Measurements from ENCODE around the gene TSPEAR.

DNA sequence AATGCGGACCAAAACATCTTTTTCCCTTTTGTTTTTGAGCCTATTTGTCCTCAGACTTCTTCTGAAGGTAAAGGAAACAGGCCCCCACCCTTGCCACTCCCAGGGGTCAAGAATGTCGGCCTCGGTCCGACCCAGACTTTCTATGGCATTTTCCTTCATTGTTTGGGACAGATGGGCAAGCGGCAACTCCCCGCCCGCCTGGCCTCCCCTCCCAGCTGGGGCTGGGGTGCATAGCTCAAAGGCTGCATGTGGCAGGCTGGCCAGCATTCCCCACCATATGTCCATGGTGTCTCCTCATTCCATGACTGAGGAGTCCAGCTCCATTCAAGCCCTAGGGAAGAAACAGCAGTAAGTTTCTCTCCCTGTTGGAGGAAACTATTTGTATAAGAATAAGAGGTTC lies 29.4 kb upstream of the TSPEAR start:
- TF ChIP-seq, protein P1, sequence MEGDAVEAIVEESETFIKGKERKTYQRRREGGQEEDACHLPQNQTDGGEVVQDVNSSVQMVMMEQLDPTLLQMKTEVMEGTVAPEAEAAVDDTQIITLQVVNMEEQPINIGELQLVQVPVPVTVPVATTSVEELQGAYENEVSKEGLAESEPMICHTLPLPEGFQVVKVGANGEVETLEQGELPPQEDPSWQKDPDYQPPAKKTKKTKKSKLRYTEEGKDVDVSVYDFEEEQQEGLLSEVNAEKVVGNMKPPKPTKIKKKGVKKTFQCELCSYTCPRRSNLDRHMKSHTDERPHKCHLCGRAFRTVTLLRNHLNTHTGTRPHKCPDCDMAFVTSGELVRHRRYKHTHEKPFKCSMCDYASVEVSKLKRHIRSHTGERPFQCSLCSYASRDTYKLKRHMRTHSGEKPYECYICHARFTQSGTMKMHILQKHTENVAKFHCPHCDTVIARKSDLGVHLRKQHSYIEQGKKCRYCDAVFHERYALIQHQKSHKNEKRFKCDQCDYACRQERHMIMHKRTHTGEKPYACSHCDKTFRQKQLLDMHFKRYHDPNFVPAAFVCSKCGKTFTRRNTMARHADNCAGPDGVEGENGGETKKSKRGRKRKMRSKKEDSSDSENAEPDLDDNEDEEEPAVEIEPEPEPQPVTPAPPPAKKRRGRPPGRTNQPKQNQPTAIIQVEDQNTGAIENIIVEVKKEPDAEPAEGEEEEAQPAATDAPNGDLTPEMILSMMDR (IDR thresholded peaks at IDR 0.05 in 2 of 3, conservative IDR thresholded peaks at IDR 0.05 in 1 of 3; ENCODE audit: insufficient read depth in 2 of 3, low read depth in 1 of 3, low read length in 3 of 3) = no peak
- TF ChIP-seq, protein P2, sequence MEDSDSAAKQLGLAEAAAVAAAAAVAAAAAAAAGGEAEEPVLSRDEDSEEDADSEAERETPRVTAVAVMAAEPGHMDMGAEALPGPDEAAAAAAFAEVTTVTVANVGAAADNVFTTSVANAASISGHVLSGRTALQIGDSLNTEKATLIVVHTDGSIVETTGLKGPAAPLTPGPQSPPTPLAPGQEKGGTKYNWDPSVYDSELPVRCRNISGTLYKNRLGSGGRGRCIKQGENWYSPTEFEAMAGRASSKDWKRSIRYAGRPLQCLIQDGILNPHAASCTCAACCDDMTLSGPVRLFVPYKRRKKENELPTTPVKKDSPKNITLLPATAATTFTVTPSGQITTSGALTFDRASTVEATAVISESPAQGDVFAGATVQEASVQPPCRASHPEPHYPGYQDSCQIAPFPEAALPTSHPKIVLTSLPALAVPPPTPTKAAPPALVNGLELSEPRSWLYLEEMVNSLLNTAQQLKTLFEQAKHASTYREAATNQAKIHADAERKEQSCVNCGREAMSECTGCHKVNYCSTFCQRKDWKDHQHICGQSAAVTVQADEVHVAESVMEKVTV (CRISPR knock-in tag; IDR thresholded peaks at IDR 0.05) = no peak
- TF ChIP-seq POLR2AphosphoS5 (IDR thresholded peaks at IDR 0.05; ENCODE audit: control insufficient read depth, insufficient read depth, low read depth, low read length) = no peak
- TF ChIP-seq ZBTB7A (IDR thresholded peaks at IDR 0.05; ENCODE audit: borderline replicate concordance, control insufficient read depth, low read depth, low read length) = no peak
- TF ChIP-seq, protein P3, sequence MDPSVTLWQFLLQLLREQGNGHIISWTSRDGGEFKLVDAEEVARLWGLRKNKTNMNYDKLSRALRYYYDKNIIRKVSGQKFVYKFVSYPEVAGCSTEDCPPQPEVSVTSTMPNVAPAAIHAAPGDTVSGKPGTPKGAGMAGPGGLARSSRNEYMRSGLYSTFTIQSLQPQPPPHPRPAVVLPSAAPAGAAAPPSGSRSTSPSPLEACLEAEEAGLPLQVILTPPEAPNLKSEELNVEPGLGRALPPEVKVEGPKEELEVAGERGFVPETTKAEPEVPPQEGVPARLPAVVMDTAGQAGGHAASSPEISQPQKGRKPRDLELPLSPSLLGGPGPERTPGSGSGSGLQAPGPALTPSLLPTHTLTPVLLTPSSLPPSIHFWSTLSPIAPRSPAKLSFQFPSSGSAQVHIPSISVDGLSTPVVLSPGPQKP (CRISPR knock-in tag; IDR thresholded peaks at IDR 0.05) = no peak
- TF ChIP-seq FOS (IDR thresholded peaks at IDR 0.05; ENCODE audit: extremely low read depth, insufficient read length) = no peak
- TF ChIP-seq, protein P4, sequence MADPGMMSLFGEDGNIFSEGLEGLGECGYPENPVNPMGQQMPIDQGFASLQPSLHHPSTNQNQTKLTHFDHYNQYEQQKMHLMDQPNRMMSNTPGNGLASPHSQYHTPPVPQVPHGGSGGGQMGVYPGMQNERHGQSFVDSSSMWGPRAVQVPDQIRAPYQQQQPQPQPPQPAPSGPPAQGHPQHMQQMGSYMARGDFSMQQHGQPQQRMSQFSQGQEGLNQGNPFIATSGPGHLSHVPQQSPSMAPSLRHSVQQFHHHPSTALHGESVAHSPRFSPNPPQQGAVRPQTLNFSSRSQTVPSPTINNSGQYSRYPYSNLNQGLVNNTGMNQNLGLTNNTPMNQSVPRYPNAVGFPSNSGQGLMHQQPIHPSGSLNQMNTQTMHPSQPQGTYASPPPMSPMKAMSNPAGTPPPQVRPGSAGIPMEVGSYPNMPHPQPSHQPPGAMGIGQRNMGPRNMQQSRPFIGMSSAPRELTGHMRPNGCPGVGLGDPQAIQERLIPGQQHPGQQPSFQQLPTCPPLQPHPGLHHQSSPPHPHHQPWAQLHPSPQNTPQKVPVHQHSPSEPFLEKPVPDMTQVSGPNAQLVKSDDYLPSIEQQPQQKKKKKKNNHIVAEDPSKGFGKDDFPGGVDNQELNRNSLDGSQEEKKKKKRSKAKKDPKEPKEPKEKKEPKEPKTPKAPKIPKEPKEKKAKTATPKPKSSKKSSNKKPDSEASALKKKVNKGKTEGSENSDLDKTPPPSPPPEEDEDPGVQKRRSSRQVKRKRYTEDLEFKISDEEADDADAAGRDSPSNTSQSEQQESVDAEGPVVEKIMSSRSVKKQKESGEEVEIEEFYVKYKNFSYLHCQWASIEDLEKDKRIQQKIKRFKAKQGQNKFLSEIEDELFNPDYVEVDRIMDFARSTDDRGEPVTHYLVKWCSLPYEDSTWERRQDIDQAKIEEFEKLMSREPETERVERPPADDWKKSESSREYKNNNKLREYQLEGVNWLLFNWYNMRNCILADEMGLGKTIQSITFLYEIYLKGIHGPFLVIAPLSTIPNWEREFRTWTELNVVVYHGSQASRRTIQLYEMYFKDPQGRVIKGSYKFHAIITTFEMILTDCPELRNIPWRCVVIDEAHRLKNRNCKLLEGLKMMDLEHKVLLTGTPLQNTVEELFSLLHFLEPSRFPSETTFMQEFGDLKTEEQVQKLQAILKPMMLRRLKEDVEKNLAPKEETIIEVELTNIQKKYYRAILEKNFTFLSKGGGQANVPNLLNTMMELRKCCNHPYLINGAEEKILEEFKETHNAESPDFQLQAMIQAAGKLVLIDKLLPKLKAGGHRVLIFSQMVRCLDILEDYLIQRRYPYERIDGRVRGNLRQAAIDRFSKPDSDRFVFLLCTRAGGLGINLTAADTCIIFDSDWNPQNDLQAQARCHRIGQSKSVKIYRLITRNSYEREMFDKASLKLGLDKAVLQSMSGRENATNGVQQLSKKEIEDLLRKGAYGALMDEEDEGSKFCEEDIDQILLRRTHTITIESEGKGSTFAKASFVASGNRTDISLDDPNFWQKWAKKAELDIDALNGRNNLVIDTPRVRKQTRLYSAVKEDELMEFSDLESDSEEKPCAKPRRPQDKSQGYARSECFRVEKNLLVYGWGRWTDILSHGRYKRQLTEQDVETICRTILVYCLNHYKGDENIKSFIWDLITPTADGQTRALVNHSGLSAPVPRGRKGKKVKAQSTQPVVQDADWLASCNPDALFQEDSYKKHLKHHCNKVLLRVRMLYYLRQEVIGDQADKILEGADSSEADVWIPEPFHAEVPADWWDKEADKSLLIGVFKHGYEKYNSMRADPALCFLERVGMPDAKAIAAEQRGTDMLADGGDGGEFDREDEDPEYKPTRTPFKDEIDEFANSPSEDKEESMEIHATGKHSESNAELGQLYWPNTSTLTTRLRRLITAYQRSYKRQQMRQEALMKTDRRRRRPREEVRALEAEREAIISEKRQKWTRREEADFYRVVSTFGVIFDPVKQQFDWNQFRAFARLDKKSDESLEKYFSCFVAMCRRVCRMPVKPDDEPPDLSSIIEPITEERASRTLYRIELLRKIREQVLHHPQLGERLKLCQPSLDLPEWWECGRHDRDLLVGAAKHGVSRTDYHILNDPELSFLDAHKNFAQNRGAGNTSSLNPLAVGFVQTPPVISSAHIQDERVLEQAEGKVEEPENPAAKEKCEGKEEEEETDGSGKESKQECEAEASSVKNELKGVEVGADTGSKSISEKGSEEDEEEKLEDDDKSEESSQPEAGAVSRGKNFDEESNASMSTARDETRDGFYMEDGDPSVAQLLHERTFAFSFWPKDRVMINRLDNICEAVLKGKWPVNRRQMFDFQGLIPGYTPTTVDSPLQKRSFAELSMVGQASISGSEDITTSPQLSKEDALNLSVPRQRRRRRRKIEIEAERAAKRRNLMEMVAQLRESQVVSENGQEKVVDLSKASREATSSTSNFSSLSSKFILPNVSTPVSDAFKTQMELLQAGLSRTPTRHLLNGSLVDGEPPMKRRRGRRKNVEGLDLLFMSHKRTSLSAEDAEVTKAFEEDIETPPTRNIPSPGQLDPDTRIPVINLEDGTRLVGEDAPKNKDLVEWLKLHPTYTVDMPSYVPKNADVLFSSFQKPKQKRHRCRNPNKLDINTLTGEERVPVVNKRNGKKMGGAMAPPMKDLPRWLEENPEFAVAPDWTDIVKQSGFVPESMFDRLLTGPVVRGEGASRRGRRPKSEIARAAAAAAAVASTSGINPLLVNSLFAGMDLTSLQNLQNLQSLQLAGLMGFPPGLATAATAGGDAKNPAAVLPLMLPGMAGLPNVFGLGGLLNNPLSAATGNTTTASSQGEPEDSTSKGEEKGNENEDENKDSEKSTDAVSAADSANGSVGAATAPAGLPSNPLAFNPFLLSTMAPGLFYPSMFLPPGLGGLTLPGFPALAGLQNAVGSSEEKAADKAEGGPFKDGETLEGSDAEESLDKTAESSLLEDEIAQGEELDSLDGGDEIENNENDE (IDR thresholded peaks at IDR 0.05; ENCODE audit: low read depth, low read length) = no peak
